HG02840 (cell line): ENCODE data around the gene DHRS3.
"Not testable (repeated sequence)": the region's sequence is repeated elsewhere in the genome, so short reads cannot be mapped to it uniquely, and the experiment has no call there.

Experiments used
- ATAC-seq: cut with Tn5 transposase; IDR thresholded peaks from one replicate; pipeline ENCODE4 v1.9.1; 2021; ENCODE audit warnings: mild to moderate bottlenecking, moderate library complexity, moderate number of reproducible peaks; ENCODE audit not compliant: unreplicated experiment, low FRiP score

Gene DHRS3

GRCh38 chr1:12525311-12526181 lies 92.5 kb downstream of the DHRS3 start:
- ATAC-seq = no peak

- ATAC-seq = no peak
Measured at GRCh38 chr1:12524266-12524665, 93.7 kb downstream of the DHRS3 start.

GRCh38 chr1:12522780-12523179 lies 95.2 kb downstream of the DHRS3 start:
- ATAC-seq = not testable (repeated sequence)

- ATAC-seq = no peak
Measured at GRCh38 chr1:12521096-12521495, 96.9 kb downstream of the DHRS3 start.

GRCh38 chr1:12519693-12520364 lies 98.2 kb downstream of the DHRS3 start:
- ATAC-seq = no peak

GRCh38 chr1:12518931-12519692 lies 98.9 kb downstream of the DHRS3 start:
- ATAC-seq = no peak
